Lung microvascular endothelial cell (primary cell): ENCODE measurements around the gene NFAM1. TPM values are rescaled to one million over a fixed set of nuclear protein-coding genes. Genes with fewer than 3 reads are reported as not detected.

Source experiments
- DNase-seq, 2 donors: peaks; one replicate each; pipeline versions ENCODE4 v3.0.0 to v3.0.0-alpha.2; 2010; ENCODE audit warnings: low read depth in 2 of 2
- total RNA-seq: library from RNA; depleted of rRNA; stranded (reverse); fragments of >200 nt; gene quantifications from 2 replicates; pipeline ENCODE4 v1.2.1, GENCODE V29; 2014

The NFAM1 gene
- not detected in 2 replicates for total RNA-seq

GRCh38 chr22:42432020-42432596 lies at the start of gene NFAM1:
Gene NFAM1, minus strand, starts transcription at chr22:42432403. Its CDS starts 46 bp downstream, at chr22:42432357.
- DNase-seq, result no peak

- no peak for DNase-seq
Observed at GRCh38 chr22:42475122-42475521, 42.9 kb upstream of the NFAM1 start.

GRCh38 chr22:42473484-42474193 lies 41.4 kb upstream of the NFAM1 start:
- peak; percentile 66 to 69 for DNase-seq

GRCh38 chr22:42472671-42473070 lies 40.5 kb upstream of the NFAM1 start:
- DNase-seq, result no peak

- DNase-seq, result no peak
Observed at GRCh38 chr22:42471441-42471840, 39.2 kb upstream of the NFAM1 start.

- DNase-seq, result no peak
Observed at GRCh38 chr22:42470366-42471082, 38.3 kb upstream of the NFAM1 start.

GRCh38 chr22:42468841-42469240 lies 36.6 kb upstream of the NFAM1 start:
- no peak for DNase-seq

- DNase-seq, result no peak
Observed at GRCh38 chr22:42462016-42462415, 29.8 kb upstream of the NFAM1 start.

GRCh38 chr22:42461511-42461910 lies 29.3 kb upstream of the NFAM1 start:
- no peak for DNase-seq

- no peak for DNase-seq
Observed at GRCh38 chr22:42459287-42460063, 27.3 kb upstream of the NFAM1 start.

GRCh38 chr22:42452916-42453315 lies 20.7 kb upstream of the NFAM1 start:
- no peak for DNase-seq

GRCh38 chr22:42452456-42452855 lies 20.3 kb upstream of the NFAM1 start:
- DNase-seq, result no peak

- DNase-seq, result no peak
Observed at GRCh38 chr22:42451499-42452145, 19.4 kb upstream of the NFAM1 start.

- DNase-seq, result no peak
Observed at GRCh38 chr22:42450862-42451261, 18.7 kb upstream of the NFAM1 start.

GRCh38 chr22:42446151-42446550 lies 13.9 kb upstream of the NFAM1 start:
- DNase-seq, result no peak

- DNase-seq, result peak; percentile 70 to 87
Observed at GRCh38 chr22:42444077-42444904, 12.1 kb upstream of the NFAM1 start.

GRCh38 chr22:42443240-42444076 lies 11.3 kb upstream of the NFAM1 start:
- DNase-seq, result no peak

GRCh38 chr22:42442748-42443147 lies 10.5 kb upstream of the NFAM1 start:
- no peak for DNase-seq

- DNase-seq, result no peak
Observed at GRCh38 chr22:42440728-42441127, 8.5 kb upstream of the NFAM1 start.
